NOMO-1 treated with dmso at 0.1 percent for 144 hours (cell line): Measurements from ENCODE around the gene SEC14L1.

Source experiments
- DNase-seq: peaks from one replicate; lab custom pipeline; 2025; ENCODE audit not compliant: unreplicated experiment; lab: John Stamatoyannopoulos, UW

SEC14L1 gene

GRCh38 chr17:77160875-77161530 is 20.2 kb downstream of the SEC14L1 start:
- DNase-seq: no peak

- DNase-seq: no peak
These were observed 21.2 kb downstream of the SEC14L1 start for GRCh38 chr17:77161953-77162352.

- no peak for DNase-seq
These were observed 22.2 kb downstream of the SEC14L1 start for GRCh38 chr17:77163001-77163400.

GRCh38 chr17:77163511-77164280 is 22.9 kb downstream of the SEC14L1 start:
- no peak for DNase-seq

- DNase-seq: no peak
These were observed 23.8 kb downstream of the SEC14L1 start for GRCh38 chr17:77164483-77165091.

GRCh38 chr17:77165577-77165976 is 24.8 kb downstream of the SEC14L1 start:
- DNase-seq: no peak

- DNase-seq: no peak
These were observed 26.9 kb downstream of the SEC14L1 start for GRCh38 chr17:77167472-77168306.

GRCh38 chr17:77173104-77173503 is 32.3 kb downstream of the SEC14L1 start:
- no peak for DNase-seq

- DNase-seq: no peak
These were observed 34.3 kb downstream of the SEC14L1 start for GRCh38 chr17:77174928-77175661.

GRCh38 chr17:77177002-77177741 is 36.4 kb downstream of the SEC14L1 start:
- no peak for DNase-seq

GRCh38 chr17:77178050-77178449 is 37.3 kb downstream of the SEC14L1 start:
- no peak for DNase-seq

- DNase-seq: no peak
These were observed 37.8 kb downstream of the SEC14L1 start for GRCh38 chr17:77178563-77178962.

- DNase-seq: no peak
These were observed 40.0 kb downstream of the SEC14L1 start for GRCh38 chr17:77180503-77181357.

GRCh38 chr17:77182205-77183172 is 41.7 kb downstream of the SEC14L1 start:
- DNase-seq: no peak

GRCh38 chr17:77184474-77184873 is 43.7 kb downstream of the SEC14L1 start:
- no peak for DNase-seq

- no peak for DNase-seq
These were observed 44.4 kb downstream of the SEC14L1 start for GRCh38 chr17:77185137-77185536.

- no peak for DNase-seq
These were observed 45.4 kb downstream of the SEC14L1 start for GRCh38 chr17:77186141-77186604.
